Activated CD8-positive, alpha-beta T cell treated with anti-CD3 and anti-CD28 coated beads, Interleukin-2, amount 10 ng/mL, durations not matched to agents 7 days and 5 days (primary cell): ENCODE results near the gene NOD2. TPM values are rescaled to one million over a fixed set of nuclear protein-coding genes. Genes with fewer than 3 reads are reported as not detected.
A peak's percentile ranks its signal among the peaks of the same experiment; 100 is the strongest.

Experiments used
- ATAC-seq: fragments of 150-1000 bp; cut with Tn5 transposase; one replicate; pipeline ENCODE4 v1.10.0; 2021; ENCODE audit warnings: moderate library complexity
- CTCF ChIA-PET: fragments of 350-600 bp; sonication (Branson Sonifier 250); formaldehyde crosslinking; loops from one replicate; lab custom pipeline; 2021; ENCODE audit warnings: antibody characterized with exemption; lab: Charles Lee
- POLR2A ChIA-PET: fragments of 350-600 bp; sonication (Branson Sonifier 250); formaldehyde crosslinking; loops from one replicate; lab custom pipeline; 2021; ENCODE audit warnings: antibody characterized with exemption; lab: Charles Lee
- DNase-seq: peaks from one replicate; pipeline ENCODE4 v3.0.0-alpha.2; 2020
- H3K27ac Mint-ChIP-seq: one replicate; pipeline ENCODE4 v1.8.0; 2021; ENCODE audit warnings: mild to moderate bottlenecking, mixed read lengths
- H3K27me3 Mint-ChIP-seq: one replicate; pipeline ENCODE4 v1.8.0; 2021; ENCODE audit warnings: low read depth, mixed read lengths
- H3K36me3 Mint-ChIP-seq: one replicate; pipeline ENCODE4 v1.8.0; 2021; ENCODE audit warnings: low read depth, mixed read lengths
- H3K4me1 Mint-ChIP-seq: one replicate; pipeline ENCODE4 v1.8.0; 2021; ENCODE audit warnings: low read depth, mixed read lengths
- H3K4me3 Mint-ChIP-seq: one replicate; pipeline ENCODE4 v1.8.0; 2021; ENCODE audit warnings: mild to moderate bottlenecking, mixed read lengths
- H3K9me3 Mint-ChIP-seq: one replicate; pipeline ENCODE4 v1.8.0; 2022; ENCODE audit warnings: mixed read lengths; ENCODE audit not compliant: insufficient read depth
- total RNA-seq, 2 experiments: library from RNA; stranded (reverse); gene quantifications; one replicate each; pipeline ENCODE4 v1.2.3, GENCODE V29; 2021

NOD2 gene
- total RNA-seq, 2 experiments from 2014 or later: 1.6 to 1.7 TPM

- Mint-ChIP-seq H3K4me1 (peaks cover 6% of the 10 kb centered on the region), H3K36me3 (peaks cover 12% of the 10 kb centered on the region), H3K27ac (no peak overlapping the region), H3K27me3 (no peaks in the 10 kb centered on the region), H3K9me3 (no peaks in the 10 kb centered on the region), H3K4me3 (no peak overlapping the region)
- POLR2A ChIA-PET: no interaction called here
- DNase-seq (no peak), ATAC-seq (no peak)
- CTCF ChIA-PET: interaction anchor here (1.3 kb wide), 1 partner anchor 147 kb away, joined by 3 read pairs; no protein-coding TSS in a partner anchor
Measured at GRCh38 chr16:50659806-50660205, 33.6 kb upstream of the NOD2 start.

GRCh38 chr16:50662306-50662940, 31.0 kb upstream of the NOD2 start:
- peaks cover 31% of the 10 kb centered on the region for H3K4me1 Mint-ChIP-seq
- ChIA-PET POLR2A (no interaction called here), CTCF (interaction anchor here (1.2 to 28.0 kb wide), 4 partner anchors 84 to 638 kb away, joined by 3 to 567 read pairs (median 68); partner anchors contain the start of genes CNEP1R1 and CYLD)
- ATAC-seq (no peak), DNase-seq (no peak)
- no peak overlapping the region for H3K4me3 Mint-ChIP-seq
- H3K9me3 Mint-ChIP-seq: no peaks in the 10 kb centered on the region
- H3K36me3 Mint-ChIP-seq: peaks cover 17% of the 10 kb centered on the region
- no peaks in the 10 kb centered on the region for H3K27me3 Mint-ChIP-seq
- H3K27ac Mint-ChIP-seq: no peak overlapping the region

- H3K4me1 Mint-ChIP-seq: peaks cover 48% of the 10 kb centered on the region
- ChIA-PET CTCF (interaction anchor here (1.2 to 28.0 kb wide), 20 partner anchors 11 to 807 kb away, joined by 3 to 567 read pairs (median 22); partner anchors contain the start of genes CNEP1R1, CYLD and SNX20), POLR2A (interaction anchor here (0.6 to 1.0 kb wide), 2 partner anchors 81 to 396 kb away, joined by 3 read pairs; no protein-coding TSS in a partner anchor)
Measured at GRCh38 chr16:50664270-50664669, 29.1 kb upstream of the NOD2 start.

GRCh38 chr16:50665128-50665878, 28.1 kb upstream of the NOD2 start:
- Mint-ChIP-seq H3K27ac (peak overlapping the region; percentile 87), H3K27me3 (no peaks in the 10 kb centered on the region), H3K36me3 (peaks cover 35% of the 10 kb centered on the region), H3K9me3 (no peaks in the 10 kb centered on the region), H3K4me1 (peaks cover 49% of the 10 kb centered on the region), H3K4me3 (peak overlapping the region; percentile 64)
- DNase-seq (peak; percentile 91), ATAC-seq (peak; percentile 56)
- ChIA-PET POLR2A (interaction anchor here (0.6 to 4.9 kb wide), 9 partner anchors 17 to 640 kb away, joined by 3 to 61 read pairs (median 3); partner anchors contain the start of genes CYLD and SNX20), CTCF (interaction anchor here (0.6 to 28.0 kb wide), 79 partner anchors 10 to 640 kb away, joined by 3 to 567 read pairs (median 5); partner anchors contain the start of genes CNEP1R1, CYLD, HEATR3 and NKD1)

More at GRCh38 chr16:50664270-50664669, 29.1 kb upstream of the NOD2 start:
- DNase-seq: no peak
- no peaks in the 10 kb centered on the region for H3K9me3 Mint-ChIP-seq
- peak overlapping the region; percentile 64 for H3K4me3 Mint-ChIP-seq
- no peak for ATAC-seq
- no peak overlapping the region for H3K27ac Mint-ChIP-seq
- no peaks in the 10 kb centered on the region for H3K27me3 Mint-ChIP-seq
- H3K36me3 Mint-ChIP-seq: peaks cover 30% of the 10 kb centered on the region

- Mint-ChIP-seq H3K27ac (peak overlapping the region; percentile 91), H3K27me3 (no peaks in the 10 kb centered on the region), H3K9me3 (peaks cover 6% of the 10 kb centered on the region), H3K36me3 (peaks cover 51% of the 10 kb centered on the region), H3K4me1 (peaks cover 58% of the 10 kb centered on the region), H3K4me3 (peak overlapping the region; percentile 64)
- peak; percentile 82 for ATAC-seq
- POLR2A ChIA-PET: interaction anchor here (0.7 to 4.9 kb wide), 12 partner anchors 12 to 407 kb away, joined by 3 to 61 read pairs (median 7); partner anchors contain the start of genes CYLD and SNX20
- DNase-seq: peak; percentile 69
- CTCF ChIA-PET: interaction anchor here (0.7 to 28.0 kb wide), 50 partner anchors 8 to 642 kb away, joined by 3 to 567 read pairs (median 6); partner anchors contain the start of genes CNEP1R1, CYLD and SNX20
Measured at GRCh38 chr16:50666658-50667496, 26.5 kb upstream of the NOD2 start.

- peak; percentile 18 for ATAC-seq
- POLR2A ChIA-PET: interaction anchor here (0.7 to 4.9 kb wide), 13 partner anchors 11 to 643 kb away, joined by 3 to 61 read pairs (median 7); partner anchors contain the start of genes CNEP1R1, CYLD and SNX20
- peaks cover 59% of the 10 kb centered on the region for H3K4me1 Mint-ChIP-seq
Measured at GRCh38 chr16:50667497-50668367, 25.7 kb upstream of the NOD2 start.

GRCh38 chr16:50668368-50669008, 24.9 kb upstream of the NOD2 start:
- H3K4me1 Mint-ChIP-seq: peaks cover 59% of the 10 kb centered on the region
- CTCF ChIA-PET: interaction anchor here (0.9 to 28.0 kb wide), 28 partner anchors 12 to 644 kb away, joined by 3 to 567 read pairs (median 8); partner anchors contain the start of genes CNEP1R1, CYLD and SNX20
- ATAC-seq (no peak), DNase-seq (no peak)
- H3K4me3 Mint-ChIP-seq: no peak overlapping the region
- no peaks in the 10 kb centered on the region for H3K27me3 Mint-ChIP-seq
- POLR2A ChIA-PET: interaction anchor here (0.8 to 4.9 kb wide), 7 partner anchors 10 to 394 kb away, joined by 3 to 61 read pairs (median 9); partner anchors contain the start of genes CYLD and SNX20
- peaks cover 61% of the 10 kb centered on the region for H3K36me3 Mint-ChIP-seq
- H3K9me3 Mint-ChIP-seq: peaks cover 18% of the 10 kb centered on the region
- H3K27ac Mint-ChIP-seq: peak overlapping the region; percentile 91

More at GRCh38 chr16:50667497-50668367, 25.7 kb upstream of the NOD2 start:
- Mint-ChIP-seq H3K9me3 (peaks cover 14% of the 10 kb centered on the region), H3K36me3 (peaks cover 54% of the 10 kb centered on the region), H3K27ac (peak overlapping the region; percentile 91), H3K27me3 (no peaks in the 10 kb centered on the region), H3K4me3 (peak overlapping the region; percentile 64)
- CTCF ChIA-PET: interaction anchor here (0.7 to 28.0 kb wide), 46 partner anchors 8 to 643 kb away, joined by 3 to 567 read pairs (median 6); partner anchors contain the start of genes CNEP1R1, CYLD and SNX20
- peak; percentile 41 for DNase-seq

- ATAC-seq: no peak
- peaks cover 25% of the 10 kb centered on the region for H3K9me3 Mint-ChIP-seq
- H3K4me3 Mint-ChIP-seq: no peak overlapping the region
- ChIA-PET CTCF (interaction anchor here (0.5 to 28.0 kb wide), 8 partner anchors 11 to 342 kb away, joined by 3 to 567 read pairs (median 92); partner anchors contain the start of genes CYLD and SNX20), POLR2A (interaction anchor here (2.1 to 4.9 kb wide), 3 partner anchors 9 to 72 kb away, joined by 9 to 61 read pairs (median 19); partner anchors contain the start of genes CYLD and SNX20)
- H3K27ac Mint-ChIP-seq: no peak overlapping the region
- peaks cover 66% of the 10 kb centered on the region for H3K36me3 Mint-ChIP-seq
- no peak for DNase-seq
- H3K4me1 Mint-ChIP-seq: peaks cover 54% of the 10 kb centered on the region
- H3K27me3 Mint-ChIP-seq: no peaks in the 10 kb centered on the region
Measured at GRCh38 chr16:50669741-50670140, 23.7 kb upstream of the NOD2 start.

GRCh38 chr16:50670476-50670875, 22.9 kb upstream of the NOD2 start:
- Mint-ChIP-seq H3K27me3 (no peaks in the 10 kb centered on the region), H3K27ac (no peak overlapping the region), H3K4me1 (peaks cover 47% of the 10 kb centered on the region), H3K9me3 (peaks cover 26% of the 10 kb centered on the region), H3K4me3 (no peak overlapping the region), H3K36me3 (peaks cover 70% of the 10 kb centered on the region)
- CTCF ChIA-PET: interaction anchor here (1.8 to 28.0 kb wide), 7 partner anchors 10 to 343 kb away, joined by 4 to 567 read pairs (median 123); partner anchors contain the start of genes CYLD and SNX20
- ATAC-seq (no peak), DNase-seq (no peak)
- POLR2A ChIA-PET: interaction anchor here (1.9 to 2.3 kb wide), 2 partner anchors 10 to 71 kb away, joined by 9 to 26 read pairs; partner anchors contain the start of genes CYLD and SNX20
